Astrocyte of the cerebellum (primary cell): ENCODE results near the gene RNGTT.

Source experiments
- DNase-seq: peaks from one replicate; pipeline ENCODE4 v3.0.0-alpha.2; 2011; ENCODE audit warnings: low read depth
- H3K4me3 ChIP-seq: 2 replicates; pipeline ENCODE4 v1.5.1; 2011; ENCODE audit warnings: mild to moderate bottlenecking, low read depth, low read length, moderate library complexity
- CTCF ChIP-seq: IDR thresholded peaks from 2 replicates; pipeline ENCODE4 v1.5.1; 2012; ENCODE audit warnings: low read length, low read depth, moderate library complexity, mild to moderate bottlenecking; ENCODE audit errors: missing control alignments
- in situ Hi-C: cut with HindIII; loops from 2 replicates; pipeline ENCODE4 v1.10.0; 2017; ENCODE audit warnings: low sequenced_read_pairs

Gene RNGTT

GRCh38 chr6:88629838-88630494, 333.5 kb downstream of the RNGTT start:
- TF ChIP-seq CTCF, result peak; percentile 17
- no peak overlapping the region for H3K4me3 ChIP-seq
- peak; percentile 63 for DNase-seq
- in situ Hi-C loops, result no loop called here

- TF ChIP-seq CTCF, result no peak
- in situ Hi-C loops, result no loop called here
- H3K4me3 ChIP-seq, result no peak overlapping the region
- no peak for DNase-seq
These were observed 337.0 kb downstream of the RNGTT start for GRCh38 chr6:88626460-88626859.

- H3K4me3 ChIP-seq, result no peak overlapping the region
- in situ Hi-C loops, result no loop called here
- no peak for TF ChIP-seq CTCF
- no peak for DNase-seq
These were observed 339.9 kb downstream of the RNGTT start for GRCh38 chr6:88623531-88623930.

- no peak for TF ChIP-seq CTCF
- DNase-seq, result no peak
- no peak overlapping the region for H3K4me3 ChIP-seq
- in situ Hi-C loops, result no loop called here
These were observed 343.5 kb downstream of the RNGTT start for GRCh38 chr6:88619951-88620350.

- in situ Hi-C loops, result no loop called here
- no peak overlapping the region for H3K4me3 ChIP-seq
- TF ChIP-seq CTCF, result no peak
- DNase-seq, result no peak
These were observed 347.0 kb downstream of the RNGTT start for GRCh38 chr6:88616380-88616779.

- in situ Hi-C loops, result no loop called here
- DNase-seq, result no peak
- H3K4me3 ChIP-seq, result no peak overlapping the region
- no peak for TF ChIP-seq CTCF
These were observed 349.0 kb downstream of the RNGTT start for GRCh38 chr6:88614316-88614877.
